Colonic mucosa (tissue), 4 donors: ENCODE results near the gene ZFP91. TPM values are rescaled to one million over a fixed set of nuclear protein-coding genes. Genes with fewer than 3 reads are reported as not detected.

Experiments
- DNase-seq: peaks from one replicate; pipeline ENCODE4 v3.0.0-alpha.2; 2020
- H3K27ac ChIP-seq: fragments of 200-600 bp; one replicate; pipeline ENCODE4 v1.8.0; 2021
- H3K27me3 ChIP-seq: fragments of 200-600 bp; one replicate; pipeline ENCODE4 v1.8.0; 2021
- H3K36me3 ChIP-seq: fragments of 200-600 bp; one replicate; pipeline ENCODE4 v1.8.0; 2021
- H3K4me1 ChIP-seq: fragments of 200-600 bp; one replicate; pipeline ENCODE4 v1.8.0; 2021; ENCODE audit warnings: mild to moderate bottlenecking
- H3K4me3 ChIP-seq: fragments of 200-600 bp; one replicate; pipeline ENCODE4 v1.8.0; 2021
- H3K9ac ChIP-seq, 2 donors: one replicate each; pipeline ENCODE4 v1.7.0; 2013; ENCODE audit warnings: control low read depth in 2 of 2, low read depth in 2 of 2, low read length in 2 of 2
- H3K9me3 ChIP-seq: fragments of 200-600 bp; one replicate; pipeline ENCODE4 v1.8.0; 2021
- CTCF ChIP-seq: fragments of 200-600 bp; IDR thresholded peaks from one replicate; pipeline ENCODE4 v1.8.0; 2022; ENCODE audit warnings: antibody characterized with exemption, mild to moderate bottlenecking
- intact Hi-C: fragments of 100-400 bp; cut with DNase I; formaldehyde crosslinking; loops from one replicate; pipeline ENCODE4 v1.14.1; 2022
- total RNA-seq, 2 donors: library from RNA; stranded (reverse); fragmentation: NEBNext Ultra II Directional in 1 of 2; extraction: Animal tissue kit (Norgen Biotek cat#: 25700) in 1 of 2; gene quantifications; one replicate each; pipeline ENCODE4 v1.2.1, GENCODE V29; 2021
- donor health status: healthy.
- donor health status: DM: no; HTN: no; CAD: no.
- donor health status: DM: no; HTN: no; CAD: no.

The ZFP91 gene
- total RNA-seq, 2 donors from 2014 or later = 60.9 to 92.0 TPM

- no peak for DNase-seq
- intact Hi-C loops = no loop called here
- H3K9me3 ChIP-seq = no peaks in the 10 kb centered on the region
Observed at GRCh38 chr11:58591659-58592058, 12.8 kb downstream of the ZFP91 start.

DNA sequence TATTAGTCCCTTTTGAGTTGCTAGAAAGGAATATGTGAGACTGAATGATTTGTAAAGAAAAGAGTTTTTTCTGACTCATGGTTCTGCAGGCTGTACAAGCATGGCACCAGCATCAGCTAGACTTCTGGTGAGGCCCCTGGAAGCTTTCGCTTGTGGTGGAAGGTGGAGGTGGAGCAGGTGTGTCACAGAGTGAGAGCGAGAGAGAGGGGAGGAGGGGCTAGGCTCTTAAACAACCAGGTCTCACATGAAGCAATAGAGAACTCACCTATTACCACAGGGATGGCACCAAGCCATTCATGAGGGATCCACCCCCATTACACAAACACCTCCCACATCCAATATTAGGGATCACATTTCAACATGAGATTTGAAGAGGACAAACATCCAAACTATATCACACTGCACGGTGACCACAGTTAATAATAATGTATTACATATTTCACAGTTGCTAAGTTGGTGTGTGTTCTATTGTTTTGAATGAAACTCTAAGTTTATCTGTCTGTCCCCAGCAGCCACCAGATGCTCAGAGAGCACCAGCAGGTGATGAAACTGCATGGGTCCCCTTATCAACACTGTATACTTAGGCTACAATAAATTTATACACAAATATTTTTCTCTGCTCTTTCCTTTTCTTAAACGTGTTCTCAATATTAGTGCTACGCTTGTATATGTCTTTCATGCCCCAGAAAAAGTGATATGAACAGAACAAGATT is 14.1 kb downstream of the ZFP91 start:
- H3K27ac ChIP-seq = peak overlapping the region; percentile 65
- peaks cover 20% of the 10 kb centered on the region for H3K4me1 ChIP-seq
- no peaks in the 10 kb centered on the region for H3K9me3 ChIP-seq
- no peaks in the 10 kb centered on the region for H3K27me3 ChIP-seq
- H3K4me3 ChIP-seq = no peak overlapping the region
- no peaks in the 10 kb centered on the region for H3K36me3 ChIP-seq
- peak; percentile 74 for DNase-seq
- intact Hi-C loops = no loop called here
- H3K9ac ChIP-seq = peak overlapping the region in 1 of 2 donors; percentile 61
- TF ChIP-seq CTCF = no peak

More at GRCh38 chr11:58591659-58592058, 12.8 kb downstream of the ZFP91 start:
- no peaks in the 10 kb centered on the region for H3K27me3 ChIP-seq
- no peak for TF ChIP-seq CTCF
- H3K36me3 ChIP-seq = no peaks in the 10 kb centered on the region
- H3K4me3 ChIP-seq = no peak overlapping the region
- H3K27ac ChIP-seq = no peak overlapping the region
- H3K4me1 ChIP-seq = peaks cover 9% of the 10 kb centered on the region
- no peak overlapping the region for H3K9ac ChIP-seq

DNA sequence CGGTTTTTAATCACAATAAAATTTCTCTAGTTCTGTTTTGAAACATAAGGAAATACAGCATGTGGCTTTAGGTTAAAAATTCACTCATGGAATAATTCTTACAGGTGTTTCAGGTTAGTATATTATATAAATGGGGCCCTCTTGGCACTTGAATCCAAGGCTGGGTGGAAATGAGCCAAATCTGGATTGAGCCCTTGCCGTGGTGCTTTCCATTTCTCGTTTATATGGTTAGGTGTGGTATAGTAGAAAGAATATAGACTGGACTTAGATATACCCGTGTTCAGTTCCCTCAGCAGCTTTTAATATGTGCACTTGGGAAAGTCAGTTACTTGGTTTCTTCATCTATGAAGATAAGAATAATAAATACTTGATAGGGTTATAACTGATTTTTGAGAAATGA is 16.0 kb downstream of the ZFP91 start:
- Histone ChIP-seq H3K4me3 (no peak overlapping the region), H3K9ac (no peak overlapping the region), H3K36me3 (no peaks in the 10 kb centered on the region), H3K27me3 (no peaks in the 10 kb centered on the region), H3K9me3 (no peaks in the 10 kb centered on the region), H3K27ac (peak overlapping the region; percentile 65), H3K4me1 (peaks cover 23% of the 10 kb centered on the region)
- intact Hi-C loops = no loop called here
- no peak for TF ChIP-seq CTCF
- peak; percentile 82 for DNase-seq

DNA sequence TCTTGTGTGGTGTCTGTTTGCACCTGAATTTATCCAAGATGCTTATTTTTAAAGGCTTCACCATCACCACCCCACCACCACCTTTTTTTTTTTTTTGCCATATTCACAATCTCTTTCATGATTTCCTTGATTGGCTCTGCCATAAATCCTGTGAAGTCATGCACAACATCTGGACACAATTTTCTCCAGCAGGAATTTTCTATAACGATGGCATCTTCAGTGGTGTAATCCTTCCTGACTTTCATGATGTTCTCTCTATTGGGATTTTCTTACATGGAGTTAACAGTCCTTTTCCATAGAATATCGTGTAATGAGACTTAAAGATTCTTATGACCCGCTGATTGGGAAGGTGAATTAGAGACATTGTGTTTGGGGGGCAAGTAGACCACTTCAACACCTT is 17.8 kb downstream of the ZFP91 start:
- H3K9me3 ChIP-seq = no peaks in the 10 kb centered on the region
- H3K4me3 ChIP-seq = no peak overlapping the region
- no peak for TF ChIP-seq CTCF
- no peaks in the 10 kb centered on the region for H3K27me3 ChIP-seq
- no peaks in the 10 kb centered on the region for H3K36me3 ChIP-seq
- intact Hi-C loops = no loop called here
- DNase-seq = no peak
- H3K27ac ChIP-seq = peak overlapping the region; percentile 65
- peaks cover 23% of the 10 kb centered on the region for H3K4me1 ChIP-seq
- H3K9ac ChIP-seq = peak overlapping the region in 1 of 2 donors; percentile 53

GRCh38 chr11:58597486-58598144 is 18.8 kb downstream of the ZFP91 start:
- Histone ChIP-seq H3K4me3 (no peak overlapping the region), H3K9me3 (no peaks in the 10 kb centered on the region), H3K27ac (peak overlapping the region; percentile 65), H3K9ac (peak overlapping the region in 1 of 2 donors; percentile 53), H3K4me1 (peaks cover 23% of the 10 kb centered on the region), H3K36me3 (no peaks in the 10 kb centered on the region), H3K27me3 (no peaks in the 10 kb centered on the region)
- intact Hi-C loops = no loop called here
- DNase-seq = no peak
- no peak for TF ChIP-seq CTCF
